KOPT-K1 (cell line): ENCODE results near the gene INPP5J.
"Not testable (repeated sequence)": the region's sequence is repeated elsewhere in the genome, so short reads cannot be mapped to it uniquely, and the experiment has no call there.

Experiments used
- H3K27ac ChIP-seq: fragments of 200-600 bp; sonication (generic); 2 replicates; pipeline ENCODE4 v1.5.1; 2016; ENCODE audit warnings: antibody characterized with exemption, mild to moderate bottlenecking, low read depth, low read length; ENCODE audit not compliant: poor library complexity, severe bottlenecking
- H3K36me3 ChIP-seq: fragments of 200-600 bp; sonication (generic); 2 replicates; pipeline ENCODE4 v1.5.1; 2017; ENCODE audit warnings: antibody characterized with exemption, mild to moderate bottlenecking, low read length, moderate library complexity; ENCODE audit not compliant: insufficient read depth
- H3K9me3 ChIP-seq: fragments of 200-600 bp; sonication (generic); 2 replicates; pipeline ENCODE4 v1.5.1; 2017; ENCODE audit warnings: antibody characterized with exemption, low read length, mild to moderate bottlenecking; ENCODE audit not compliant: insufficient read depth, poor library complexity, severe bottlenecking

The INPP5J gene

GRCh38 chr22:31103899-31104694 is 18.7 kb upstream of the INPP5J start:
- H3K27ac ChIP-seq, result no peak overlapping the region

GRCh38 chr22:31104869-31105268 is 17.9 kb upstream of the INPP5J start:
- no peaks in the 10 kb centered on the region for H3K9me3 ChIP-seq
- H3K27ac ChIP-seq, result no peak overlapping the region
- peaks cover 16% of the 10 kb centered on the region; the same call in 1 of the 2 replicates for H3K36me3 ChIP-seq

More at GRCh38 chr22:31103899-31104694, 18.7 kb upstream of the INPP5J start:
- Histone ChIP-seq H3K9me3 (no peaks in the 10 kb centered on the region), H3K36me3 (peaks cover 23% of the 10 kb centered on the region; the same call in 1 of the 2 replicates)

- Histone ChIP-seq H3K9me3 (no peaks in the 10 kb centered on the region), H3K36me3 (peaks cover 10% of the 10 kb centered on the region; the same call in 1 of the 2 replicates), H3K27ac (no peak overlapping the region)
Observed at GRCh38 chr22:31105282-31105929, 17.4 kb upstream of the INPP5J start.

- Histone ChIP-seq H3K9me3 (no peaks in the 10 kb centered on the region), H3K36me3 (peaks cover 6% of the 10 kb centered on the region; the same call in 1 of the 2 replicates), H3K27ac (no peak overlapping the region)
Observed at GRCh38 chr22:31106001-31106571, 16.7 kb upstream of the INPP5J start.

GRCh38 chr22:31106731-31107177 is 16.0 kb upstream of the INPP5J start:
- Histone ChIP-seq H3K27ac (no peak overlapping the region), H3K9me3 (no peaks in the 10 kb centered on the region), H3K36me3 (peaks cover 4% of the 10 kb centered on the region; the same call in 1 of the 2 replicates)

GRCh38 chr22:31107178-31107893 is 15.4 kb upstream of the INPP5J start, which contains the start of gene SELENOM:
TSS of gene SELENOM (minus strand) at chr22:31107568. CDS start at chr22:31107505, 63 bp downstream.
- peaks cover under 1% of the 10 kb centered on the region for H3K9me3 ChIP-seq
- no peak within 1 kb of the TSS for H3K27ac ChIP-seq
- H3K36me3 ChIP-seq, result no peaks in the 10 kb centered on the region

- Histone ChIP-seq H3K9me3 (peaks cover 6% of the 10 kb centered on the region), H3K27ac (no peak overlapping the region), H3K36me3 (no peaks in the 10 kb centered on the region)
Observed at GRCh38 chr22:31107894-31108218, 14.9 kb upstream of the INPP5J start.

- not testable (repeated sequence) for H3K36me3 ChIP-seq, H3K9me3 ChIP-seq, H3K27ac ChIP-seq
Observed at GRCh38 chr22:31112547-31113091, 10.1 kb upstream of the INPP5J start.

GRCh38 chr22:31118046-31118820 is 4.5 kb upstream of the INPP5J start:
- Histone ChIP-seq H3K36me3 (no peaks in the 10 kb centered on the region), H3K9me3 (no peaks in the 10 kb centered on the region), H3K27ac (no peak overlapping the region)

GRCh38 chr22:31119026-31119717 is 3.6 kb upstream of the INPP5J start:
- Histone ChIP-seq H3K36me3 (no peaks in the 10 kb centered on the region), H3K27ac (no peak overlapping the region), H3K9me3 (no peaks in the 10 kb centered on the region)

- H3K9me3 ChIP-seq, result no peaks in the 10 kb centered on the region
- no peak overlapping the region for H3K27ac ChIP-seq
Observed at GRCh38 chr22:31120230-31120629, 2.5 kb upstream of the INPP5J start.

GRCh38 chr22:31120642-31121041 is 2.1 kb upstream of the INPP5J start:
- no peaks in the 10 kb centered on the region for H3K9me3 ChIP-seq
- no peak overlapping the region for H3K27ac ChIP-seq
- H3K36me3 ChIP-seq, result no peaks in the 10 kb centered on the region

More at GRCh38 chr22:31120230-31120629, 2.5 kb upstream of the INPP5J start:
- H3K36me3 ChIP-seq, result no peaks in the 10 kb centered on the region

GRCh38 chr22:31121403-31121802 is 1.4 kb upstream of the INPP5J start:
- Histone ChIP-seq H3K36me3 (no peaks in the 10 kb centered on the region), H3K27ac (no peak overlapping the region)

GRCh38 chr22:31122196-31122531 is 602 bp upstream of the INPP5J start:
- Histone ChIP-seq H3K9me3 (no peaks in the 10 kb centered on the region), H3K36me3 (no peaks in the 10 kb centered on the region), H3K27ac (no peak overlapping the region)

More at GRCh38 chr22:31121403-31121802, 1.4 kb upstream of the INPP5J start:
- no peaks in the 10 kb centered on the region for H3K9me3 ChIP-seq
